C4-2B (cell line): ENCODE measurements around the gene NOP9.

Experiments used
- ZFX ChIP-seq: fragments of 450-650 bp; IDR thresholded peaks from 2 replicates; pipeline ENCODE4 v1.6.1; 2017
- TF ChIP-seq, protein P1 (sequence below): fragments of 450-650 bp; conservative IDR thresholded peaks from 2 replicates; pipeline ENCODE4 v1.5.1; 2017; ENCODE audit warnings: mild to moderate bottlenecking

DNA sequence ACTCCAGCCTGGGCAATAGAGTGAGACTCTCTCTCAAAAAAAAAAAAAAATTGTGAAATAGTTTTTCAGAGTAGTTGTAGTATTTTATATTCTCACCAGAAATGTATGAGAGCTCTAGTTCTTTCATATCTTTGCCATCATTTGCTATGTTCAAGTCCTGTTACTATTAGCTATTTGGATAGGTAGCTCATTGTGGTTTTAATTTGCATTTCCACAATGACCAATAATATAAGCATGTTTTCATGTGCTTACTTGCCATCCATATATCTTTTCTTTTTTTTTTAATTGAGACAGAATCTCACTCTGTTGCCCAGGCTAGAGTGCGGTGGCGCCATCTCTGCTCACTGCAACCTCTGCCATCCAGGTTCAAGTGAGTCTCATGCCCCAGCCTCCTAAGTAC lies 48.5 kb downstream of the NOP9 start:
- TF ChIP-seq, protein P1, sequence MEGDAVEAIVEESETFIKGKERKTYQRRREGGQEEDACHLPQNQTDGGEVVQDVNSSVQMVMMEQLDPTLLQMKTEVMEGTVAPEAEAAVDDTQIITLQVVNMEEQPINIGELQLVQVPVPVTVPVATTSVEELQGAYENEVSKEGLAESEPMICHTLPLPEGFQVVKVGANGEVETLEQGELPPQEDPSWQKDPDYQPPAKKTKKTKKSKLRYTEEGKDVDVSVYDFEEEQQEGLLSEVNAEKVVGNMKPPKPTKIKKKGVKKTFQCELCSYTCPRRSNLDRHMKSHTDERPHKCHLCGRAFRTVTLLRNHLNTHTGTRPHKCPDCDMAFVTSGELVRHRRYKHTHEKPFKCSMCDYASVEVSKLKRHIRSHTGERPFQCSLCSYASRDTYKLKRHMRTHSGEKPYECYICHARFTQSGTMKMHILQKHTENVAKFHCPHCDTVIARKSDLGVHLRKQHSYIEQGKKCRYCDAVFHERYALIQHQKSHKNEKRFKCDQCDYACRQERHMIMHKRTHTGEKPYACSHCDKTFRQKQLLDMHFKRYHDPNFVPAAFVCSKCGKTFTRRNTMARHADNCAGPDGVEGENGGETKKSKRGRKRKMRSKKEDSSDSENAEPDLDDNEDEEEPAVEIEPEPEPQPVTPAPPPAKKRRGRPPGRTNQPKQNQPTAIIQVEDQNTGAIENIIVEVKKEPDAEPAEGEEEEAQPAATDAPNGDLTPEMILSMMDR, result no peak
- TF ChIP-seq ZFX, result no peak
